CD4-positive, alpha-beta T cell (primary cell): ENCODE data around the gene HMG20A. TPM values are rescaled to one million over a fixed set of nuclear protein-coding genes. Genes with fewer than 3 reads are reported as not detected.

Experiments
- ATAC-seq: fragments of 200-7000 bp; cut with Tn5 transposase; one replicate; pipeline ENCODE4 v1.10.0; 2022; ENCODE audit warnings: mild to moderate bottlenecking; ENCODE audit not compliant: poor library complexity
- CTCF ChIA-PET: fragments of 350-600 bp; sonication (Branson Sonifier 250); formaldehyde crosslinking; loops from one replicate; lab custom pipeline; 2021; ENCODE audit warnings: antibody characterized with exemption, inconsistent platforms; lab: Charles Lee
- POLR2A ChIA-PET: fragments of 350-600 bp; sonication (Branson Sonifier 250); formaldehyde crosslinking; loops from one replicate; lab custom pipeline; 2021; ENCODE audit warnings: antibody characterized with exemption, inconsistent platforms; lab: Charles Lee
- DNase-seq, 14 experiments: peaks; one replicate each; pipeline ENCODE4 v3.0.0-alpha.2; 2013 to 2020; ENCODE audit warnings: mixed read lengths in 2 of 14
- H3K27ac ChIP-seq, 2 donors: one replicate each; pipeline versions ENCODE4 v1.5.1 to v1.7.0; 2013; ENCODE audit warnings: low read length in 2 of 2, low read depth in 1 of 2, mild to moderate bottlenecking in 1 of 2
- H3K27me3 ChIP-seq, 2 experiments: 1 replicate in 1 of 2; 2 replicates in 1 of 2; pipeline versions ENCODE4 v1.6.1 to v1.7.0; 2013; ENCODE audit warnings: low read length in 2 of 2, control low read depth in 1 of 2, mild to moderate bottlenecking in 1 of 2, moderate library complexity in 1 of 2; ENCODE audit not compliant: insufficient read depth in 2 of 2, control insufficient read depth in 1 of 2
- H3K36me3 ChIP-seq: one replicate; pipeline ENCODE4 v1.6.1; 2013; ENCODE audit warnings: low read length, control low read depth; ENCODE audit not compliant: insufficient read depth
- H3K4me1 ChIP-seq: one replicate; pipeline ENCODE4 v1.6.1; 2013; ENCODE audit warnings: low read length, control low read depth; ENCODE audit not compliant: insufficient read depth
- H3K4me3 ChIP-seq: one replicate; pipeline ENCODE4 v1.5.1; 2013; ENCODE audit warnings: mild to moderate bottlenecking, low read length, moderate library complexity
- H3K9me3 ChIP-seq, 2 experiments: 1 replicate in 1 of 2; 2 replicates in 1 of 2; pipeline versions ENCODE4 v1.6.1 to v1.7.0; 2013; ENCODE audit warnings: low read length in 2 of 2, mild to moderate bottlenecking in 2 of 2, control low read depth in 1 of 2, moderate library complexity in 1 of 2; ENCODE audit not compliant: control insufficient read depth in 1 of 2, insufficient read depth in 1 of 2
- H3K27ac Mint-ChIP-seq: one replicate; pipeline ENCODE4 v1.8.0; 2020; ENCODE audit warnings: mixed read lengths
- H3K27me3 Mint-ChIP-seq: one replicate; pipeline ENCODE4 v1.8.0; 2021; ENCODE audit warnings: mixed read lengths
- H3K36me3 Mint-ChIP-seq: one replicate; pipeline ENCODE4 v1.8.0; 2021; ENCODE audit warnings: low read depth, mixed read lengths
- H3K4me1 Mint-ChIP-seq: one replicate; pipeline ENCODE4 v1.8.0; 2021; ENCODE audit warnings: low read depth, mixed read lengths
- H3K4me3 Mint-ChIP-seq: one replicate; pipeline ENCODE4 v1.8.0; 2020; ENCODE audit warnings: mild to moderate bottlenecking, mixed read lengths
- H3K9me3 Mint-ChIP-seq: one replicate; pipeline ENCODE4 v1.8.0; 2020; ENCODE audit warnings: mixed read lengths
- intact Hi-C, 2 experiments: fragments of 100-400 bp; cut with DNase I in 1 of 2; cut with micrococcal nuclease in 1 of 2; formaldehyde crosslinking; loops; one replicate each; pipeline versions ENCODE4 v1.15.1 to v1.9.0; 2023 to 2025; cut with DNase I, micrococcal nuclease
- total RNA-seq, 174 experiments: library from RNA in 2 of 174; stranded (reverse) in 2 of 174; gene quantifications; one replicate each; pipeline ENCODE4 v1.2.3 and lab custom pipeline; 2021 to 2026
- TF ChIP-seq, protein P1 (sequence below): fragments of 200-600 bp; IDR thresholded peaks from one replicate; pipeline ENCODE4 v1.8.0; 2022; ENCODE audit warnings: antibody characterized with exemption, mild to moderate bottlenecking

HMG20A gene
- total RNA-seq, 2 experiments from 2014 or later, result 16.2 to 20.0 TPM

DNA sequence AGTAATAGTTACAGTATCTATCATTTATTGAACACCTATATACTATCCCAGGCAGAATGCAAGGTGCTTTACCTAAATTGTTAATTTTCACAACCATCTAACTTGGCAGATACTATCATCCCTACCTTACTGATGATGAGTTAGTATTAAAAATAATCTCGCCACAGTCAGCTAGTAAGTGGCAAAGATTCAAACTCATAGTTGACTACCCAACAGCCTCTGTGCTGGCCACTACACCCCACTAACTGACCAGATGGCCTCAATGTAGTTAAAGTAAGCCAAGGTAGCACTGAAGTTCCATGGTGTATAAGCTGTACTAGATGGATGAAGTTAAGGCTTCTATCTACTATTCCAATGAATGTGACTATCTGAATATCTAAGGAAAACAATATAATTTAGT lies 45.6 kb upstream of the HMG20A start:
- no peaks in the 10 kb centered on the region for H3K27me3 Mint-ChIP-seq
- intact Hi-C loops, result no loop called here
- TF ChIP-seq, protein P1, sequence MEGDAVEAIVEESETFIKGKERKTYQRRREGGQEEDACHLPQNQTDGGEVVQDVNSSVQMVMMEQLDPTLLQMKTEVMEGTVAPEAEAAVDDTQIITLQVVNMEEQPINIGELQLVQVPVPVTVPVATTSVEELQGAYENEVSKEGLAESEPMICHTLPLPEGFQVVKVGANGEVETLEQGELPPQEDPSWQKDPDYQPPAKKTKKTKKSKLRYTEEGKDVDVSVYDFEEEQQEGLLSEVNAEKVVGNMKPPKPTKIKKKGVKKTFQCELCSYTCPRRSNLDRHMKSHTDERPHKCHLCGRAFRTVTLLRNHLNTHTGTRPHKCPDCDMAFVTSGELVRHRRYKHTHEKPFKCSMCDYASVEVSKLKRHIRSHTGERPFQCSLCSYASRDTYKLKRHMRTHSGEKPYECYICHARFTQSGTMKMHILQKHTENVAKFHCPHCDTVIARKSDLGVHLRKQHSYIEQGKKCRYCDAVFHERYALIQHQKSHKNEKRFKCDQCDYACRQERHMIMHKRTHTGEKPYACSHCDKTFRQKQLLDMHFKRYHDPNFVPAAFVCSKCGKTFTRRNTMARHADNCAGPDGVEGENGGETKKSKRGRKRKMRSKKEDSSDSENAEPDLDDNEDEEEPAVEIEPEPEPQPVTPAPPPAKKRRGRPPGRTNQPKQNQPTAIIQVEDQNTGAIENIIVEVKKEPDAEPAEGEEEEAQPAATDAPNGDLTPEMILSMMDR, result no peak
- no peak overlapping the region for H3K27ac ChIP-seq
- no peaks in the 10 kb centered on the region for H3K36me3 ChIP-seq
- H3K4me1 Mint-ChIP-seq, result no peaks in the 10 kb centered on the region
- no peak overlapping the region for H3K4me3 ChIP-seq
- CTCF ChIA-PET, result no interaction called here
- H3K27ac Mint-ChIP-seq, result no peak overlapping the region
- H3K4me1 ChIP-seq, result no peaks in the 10 kb centered on the region
- DNase-seq (no peak), ATAC-seq (no peak)
- H3K4me3 Mint-ChIP-seq, result no peak overlapping the region
- H3K9me3 Mint-ChIP-seq, result no peaks in the 10 kb centered on the region
- H3K36me3 Mint-ChIP-seq, result no peaks in the 10 kb centered on the region
- H3K27me3 ChIP-seq, result no peaks in the 10 kb centered on the region
- H3K9me3 ChIP-seq, result no peaks in the 10 kb centered on the region
- POLR2A ChIA-PET, result no interaction called here

DNA sequence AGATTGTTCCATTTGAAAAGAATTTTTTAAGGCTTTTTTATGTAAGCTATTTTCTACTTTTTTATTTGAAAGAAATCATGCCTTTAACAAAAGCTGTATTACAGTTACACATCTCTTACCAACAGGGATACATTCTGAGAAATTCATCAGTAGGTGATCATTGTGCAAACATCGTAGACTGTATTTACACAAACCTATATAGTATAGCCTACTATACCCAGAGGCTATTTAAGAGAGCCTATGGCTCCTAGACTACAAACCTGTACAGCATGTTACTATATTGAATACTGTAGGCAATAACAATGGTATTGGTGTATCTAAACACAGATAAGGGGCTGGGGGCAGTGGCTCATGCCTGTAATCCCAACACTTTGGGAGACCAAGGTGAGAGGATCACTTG lies 43.9 kb upstream of the HMG20A start:
- Histone ChIP-seq H3K4me3 (no peak overlapping the region), H3K9me3 (no peaks in the 10 kb centered on the region), H3K4me1 (no peaks in the 10 kb centered on the region), H3K36me3 (no peaks in the 10 kb centered on the region), H3K27me3 (no peaks in the 10 kb centered on the region), H3K27ac (no peak overlapping the region)
- H3K9me3 Mint-ChIP-seq, result no peaks in the 10 kb centered on the region
- no peaks in the 10 kb centered on the region for H3K27me3 Mint-ChIP-seq
- ATAC-seq, result no peak
- TF ChIP-seq, protein P1, result no peak
- no peak for DNase-seq
- ChIA-PET CTCF (interaction anchor here (0.7 to 1.9 kb wide), 2 partner anchors 11 to 31 kb away, joined by 3 to 4 read pairs; no protein-coding TSS in a partner anchor), POLR2A (no interaction called here)
- no peak overlapping the region for H3K4me3 Mint-ChIP-seq
- H3K4me1 Mint-ChIP-seq, result no peaks in the 10 kb centered on the region
- H3K27ac Mint-ChIP-seq, result no peak overlapping the region
- H3K36me3 Mint-ChIP-seq, result no peaks in the 10 kb centered on the region
- intact Hi-C loops, result no loop called here

DNA sequence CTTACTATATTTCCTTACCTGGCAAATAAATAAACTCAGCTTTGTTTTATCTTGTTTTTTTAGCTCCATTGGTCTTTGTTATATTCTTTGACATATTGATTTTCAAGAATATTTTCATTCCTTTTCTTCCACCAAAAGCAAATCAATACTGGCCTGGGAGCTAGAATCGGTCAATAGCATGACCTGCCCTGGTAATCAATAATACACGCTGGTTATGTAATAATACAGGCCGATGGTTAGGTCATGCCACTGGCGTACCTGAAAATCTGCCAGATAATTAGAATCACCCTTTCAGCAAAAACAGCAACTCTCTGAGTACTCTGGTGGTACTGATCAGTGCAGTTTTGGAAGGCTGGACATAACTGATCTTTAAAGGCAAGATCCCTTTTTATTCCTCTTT lies 40.7 kb upstream of the HMG20A start:
- no peaks in the 10 kb centered on the region for H3K4me1 ChIP-seq
- no peaks in the 10 kb centered on the region for H3K27me3 ChIP-seq
- no peak overlapping the region for H3K27ac ChIP-seq
- DNase-seq (no peak), ATAC-seq (no peak)
- H3K4me1 Mint-ChIP-seq, result peaks cover 8% of the 10 kb centered on the region
- H3K27me3 Mint-ChIP-seq, result no peaks in the 10 kb centered on the region
- TF ChIP-seq, protein P1, result no peak
- H3K36me3 ChIP-seq, result no peaks in the 10 kb centered on the region
- no peak overlapping the region for H3K4me3 ChIP-seq
- POLR2A ChIA-PET, result no interaction called here
- CTCF ChIA-PET, result interaction anchor here (1.2 kb wide), 1 partner anchor 13 kb away, joined by 3 read pairs; no protein-coding TSS in a partner anchor
- no peaks in the 10 kb centered on the region for H3K36me3 Mint-ChIP-seq
- H3K27ac Mint-ChIP-seq, result no peak overlapping the region
- intact Hi-C loops, result no loop called here
- H3K9me3 Mint-ChIP-seq, result no peaks in the 10 kb centered on the region
- no peaks in the 10 kb centered on the region for H3K9me3 ChIP-seq
- no peak overlapping the region for H3K4me3 Mint-ChIP-seq
